HG03469 (cell line): Measurements from ENCODE around the gene EFCAB14.
"Not testable (repeated sequence)": the region's sequence is repeated elsewhere in the genome, so short reads cannot be mapped to it uniquely, and the experiment has no call there.

Experiments used
- ATAC-seq: cut with Tn5 transposase; IDR thresholded peaks from one replicate; pipeline ENCODE4 v1.9.1; 2021; ENCODE audit warnings: mild to moderate bottlenecking, moderate library complexity, moderate number of reproducible peaks; ENCODE audit not compliant: unreplicated experiment

Gene EFCAB14

GRCh38 chr1:46718727-46719622, at the start of gene EFCAB14:
EFCAB14 (minus strand) TSS chr1:46719114; CDS start chr1:46718087, 1,027 bp downstream.
- peak; percentile 92 for ATAC-seq

GRCh38 chr1:46768445-46768844, 49.5 kb upstream of the EFCAB14 start:
- ATAC-seq = no peak

GRCh38 chr1:46767649-46768282, 48.9 kb upstream of the EFCAB14 start:
- ATAC-seq = no peak

- ATAC-seq = no peak
Measured at GRCh38 chr1:46764402-46764801, 45.5 kb upstream of the EFCAB14 start.

- ATAC-seq = no peak
Measured at GRCh38 chr1:46761740-46762139, 42.8 kb upstream of the EFCAB14 start.

GRCh38 chr1:46760558-46761166, 41.7 kb upstream of the EFCAB14 start:
- no peak for ATAC-seq

- ATAC-seq = no peak
Measured at GRCh38 chr1:46757956-46758528, 39.1 kb upstream of the EFCAB14 start.

GRCh38 chr1:46757247-46757955, 38.5 kb upstream of the EFCAB14 start:
- no peak for ATAC-seq

GRCh38 chr1:46755121-46755520, 36.2 kb upstream of the EFCAB14 start:
- no peak for ATAC-seq

GRCh38 chr1:46754707-46755106, 35.8 kb upstream of the EFCAB14 start:
- ATAC-seq = not testable (repeated sequence)

GRCh38 chr1:46753985-46754384, 35.1 kb upstream of the EFCAB14 start:
- no peak for ATAC-seq

GRCh38 chr1:46749921-46750404, 31.0 kb upstream of the EFCAB14 start:
- ATAC-seq = no peak

- ATAC-seq = no peak
Measured at GRCh38 chr1:46749404-46749803, 30.5 kb upstream of the EFCAB14 start.

GRCh38 chr1:46747683-46748288, 28.9 kb upstream of the EFCAB14 start:
- no peak for ATAC-seq

- ATAC-seq = no peak
Measured at GRCh38 chr1:46742069-46742468, 23.2 kb upstream of the EFCAB14 start.

- ATAC-seq = no peak
Measured at GRCh38 chr1:46735708-46736324, 16.9 kb upstream of the EFCAB14 start.

- not testable (repeated sequence) for ATAC-seq
Measured at GRCh38 chr1:46728327-46728873, 9.5 kb upstream of the EFCAB14 start.

GRCh38 chr1:46725736-46726108, 6.8 kb upstream of the EFCAB14 start:
- ATAC-seq = no peak

GRCh38 chr1:46724991-46725735, 6.2 kb upstream of the EFCAB14 start:
- ATAC-seq = peak; percentile 75
